Kidney tubule cell (primary cell): ENCODE data around the gene ITPR2.
"Not testable (repeated sequence)": the region's sequence is repeated elsewhere in the genome, so short reads cannot be mapped to it uniquely, and the experiment has no call there.

ENCODE experiments used
- DNase-seq: peaks from one replicate; pipeline ENCODE4 v3.0.0-alpha.2; 2018; ENCODE audit warnings: low spot score

Gene ITPR2

GRCh38 chr12:26848156-26848825, 15.3 kb upstream of the ITPR2 start:
- DNase-seq: no peak

- peak; percentile 26 for DNase-seq
These were observed 14.4 kb upstream of the ITPR2 start for GRCh38 chr12:26847431-26847830.

GRCh38 chr12:26846416-26846815, 13.4 kb upstream of the ITPR2 start:
- no peak for DNase-seq

GRCh38 chr12:26845984-26846383, 13.0 kb upstream of the ITPR2 start:
- no peak for DNase-seq

GRCh38 chr12:26845057-26845666, 12.2 kb upstream of the ITPR2 start:
- DNase-seq: peak; percentile 53

GRCh38 chr12:26843311-26843710, 10.3 kb upstream of the ITPR2 start:
- no peak for DNase-seq

GRCh38 chr12:26841085-26841484, 8.1 kb upstream of the ITPR2 start:
- no peak for DNase-seq

- no peak for DNase-seq
These were observed 6.5 kb upstream of the ITPR2 start for GRCh38 chr12:26839512-26839911.

GRCh38 chr12:26838888-26839416, 6.0 kb upstream of the ITPR2 start:
- no peak for DNase-seq

GRCh38 chr12:26836201-26836600, 3.2 kb upstream of the ITPR2 start:
- DNase-seq: no peak

GRCh38 chr12:26834503-26835060, 1.6 kb upstream of the ITPR2 start:
- DNase-seq: not testable (repeated sequence)

GRCh38 chr12:26833743-26834490, 923 bp upstream of the ITPR2 start:
- peak; percentile 60 for DNase-seq

GRCh38 chr12:26831951-26832821, 808 bp downstream of the ITPR2 start:
- peak; percentile 89 for DNase-seq

GRCh38 chr12:26830783-26831551, 2.0 kb downstream of the ITPR2 start:
- DNase-seq: peak; percentile 33

GRCh38 chr12:26830363-26830762, 2.6 kb downstream of the ITPR2 start:
- DNase-seq: no peak

GRCh38 chr12:26828280-26829073, 4.5 kb downstream of the ITPR2 start:
- DNase-seq: no peak

- DNase-seq: no peak
These were observed 6.6 kb downstream of the ITPR2 start for GRCh38 chr12:26826437-26826836.

GRCh38 chr12:26825459-26826016, 7.5 kb downstream of the ITPR2 start:
- no peak for DNase-seq

- peak; percentile 50 for DNase-seq
These were observed 9.6 kb downstream of the ITPR2 start for GRCh38 chr12:26823390-26823789.

- DNase-seq: peak; percentile 33
These were observed 11.0 kb downstream of the ITPR2 start for GRCh38 chr12:26822026-26822425.
